Endometrium (tissue), 2 donors: ENCODE measurements around the gene PLTP.

Experiments used
- FAIRE-seq: peaks from 2 replicates; lab custom pipeline; 2012; peaks lifted over from hg19 to GRCh38; lab: Jason Lieb, UNC
- donor health status: control.
- donor health status: control.

PLTP gene

GRCh38 chr20:45873409-45874103 lies 38.4 kb downstream of the PLTP start:
- FAIRE-seq = no peak

GRCh38 chr20:45872626-45873025 lies 39.3 kb downstream of the PLTP start:
- FAIRE-seq = no peak

- no peak for FAIRE-seq
Measured at GRCh38 chr20:45867819-45868176, 44.2 kb downstream of the PLTP start.

- no peak for FAIRE-seq
Measured at GRCh38 chr20:45867136-45867818, 44.7 kb downstream of the PLTP start.

GRCh38 chr20:45866454-45866853 lies 45.5 kb downstream of the PLTP start:
- no peak for FAIRE-seq

- no peak for FAIRE-seq
Measured at GRCh38 chr20:45863543-45864470, 48.1 kb downstream of the PLTP start.

- FAIRE-seq = no peak
Measured at GRCh38 chr20:45861221-45862075, 50.5 kb downstream of the PLTP start.

GRCh38 chr20:45860560-45861220 lies 51.3 kb downstream of the PLTP start:
- no peak for FAIRE-seq

GRCh38 chr20:45859916-45860315 lies 52.0 kb downstream of the PLTP start:
- FAIRE-seq = no peak

GRCh38 chr20:45857882-45858216 lies 54.1 kb downstream of the PLTP start:
- no peak for FAIRE-seq

- FAIRE-seq = peak; percentile 93
Measured at GRCh38 chr20:45857114-45857881, 54.7 kb downstream of the PLTP start, which contains the start of the genes ACOT8 and ZSWIM3. Gene ACOT8, minus strand, starts transcription at chr20:45857392. Its CDS starts 77 bp downstream, at chr20:45857315. Gene ZSWIM3, plus strand, starts transcription at chr20:45857614. Its CDS starts 212 bp downstream, at chr20:45857826.

GRCh38 chr20:45853484-45853883 lies 58.5 kb downstream of the PLTP start:
- no peak for FAIRE-seq

- FAIRE-seq = no peak
Measured at GRCh38 chr20:45852326-45852725, 59.6 kb downstream of the PLTP start.

- FAIRE-seq = no peak
Measured at GRCh38 chr20:45851501-45851900, 60.5 kb downstream of the PLTP start.

GRCh38 chr20:45850926-45851325 lies 61.0 kb downstream of the PLTP start:
- FAIRE-seq = no peak

GRCh38 chr20:45850238-45850637 lies 61.7 kb downstream of the PLTP start:
- FAIRE-seq = no peak

- no peak for FAIRE-seq
Measured at GRCh38 chr20:45848969-45849582, 62.9 kb downstream of the PLTP start.
